Embryonic facial prominence (tissue), 1 donor: ENCODE results near the gene CGB3.

Experiments used
- DNase-seq: peaks from one replicate; pipeline ENCODE4 v3.0.0-alpha.2; 2016; ENCODE audit errors: extremely low spot score

CGB3 gene

GRCh38 chr19:49016067-49016839 is 7.9 kb downstream of the CGB3 start:
- no peak for DNase-seq

GRCh38 chr19:49014870-49015255 is 9.3 kb downstream of the CGB3 start:
- DNase-seq, result no peak

- DNase-seq, result no peak
These were observed 9.8 kb downstream of the CGB3 start for GRCh38 chr19:49014123-49014869.

GRCh38 chr19:49011194-49011593 is 12.9 kb downstream of the CGB3 start:
- DNase-seq, result no peak

- DNase-seq, result no peak
These were observed 13.7 kb downstream of the CGB3 start for GRCh38 chr19:49010453-49010852.

GRCh38 chr19:49009828-49010227 is 14.3 kb downstream of the CGB3 start:
- DNase-seq, result no peak

- no peak for DNase-seq
These were observed 17.2 kb downstream of the CGB3 start for GRCh38 chr19:49006905-49007304.

DNA sequence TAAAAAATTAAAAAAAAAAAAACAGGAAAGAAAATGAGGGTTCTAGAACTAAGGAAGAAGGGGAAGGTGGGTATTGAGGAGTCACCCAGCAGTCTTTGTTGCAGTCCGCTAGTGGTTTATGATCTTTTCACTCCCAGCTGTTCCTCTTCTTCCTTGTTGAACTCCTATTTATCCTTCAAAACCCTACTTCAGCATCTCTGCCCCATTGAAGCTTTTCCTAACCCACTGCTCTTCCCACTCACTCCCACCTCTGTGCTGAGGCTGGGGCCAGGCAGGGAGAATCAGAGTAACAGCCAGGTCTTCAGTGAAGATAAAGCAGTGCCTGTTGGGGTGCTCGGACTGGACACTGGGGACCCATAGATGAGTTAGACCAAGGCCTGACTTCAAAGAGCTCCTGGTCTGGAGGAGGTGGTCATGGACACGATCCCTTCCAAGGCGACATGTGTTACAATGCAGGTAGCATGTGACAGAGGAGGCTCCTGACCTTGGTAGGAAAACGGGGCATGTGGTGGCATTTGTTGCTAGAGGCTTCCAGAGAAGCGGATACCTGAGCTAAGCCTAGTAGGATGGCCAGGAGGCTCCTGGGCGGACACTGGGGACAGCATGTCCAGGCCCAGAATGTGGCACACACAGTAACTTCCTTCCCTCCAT is 19.0 kb downstream of the CGB3 start:
- DNase-seq, result no peak

- DNase-seq, result no peak
These were observed 20.0 kb downstream of the CGB3 start for GRCh38 chr19:49004133-49004532.

GRCh38 chr19:48999481-49000325 is 24.4 kb downstream of the CGB3 start:
- no peak for DNase-seq

- peak; percentile 52 for DNase-seq
These were observed 26.2 kb downstream of the CGB3 start for GRCh38 chr19:48997972-48998371.

GRCh38 chr19:48994035-48994386 is 30.1 kb downstream of the CGB3 start:
- no peak for DNase-seq

GRCh38 chr19:48993175-48994034 is 30.7 kb downstream of the CGB3 start, which contains the start of the genes GYS1 and RUVBL2:
TSS of gene GYS1 (minus strand) at chr19:48993309. CDS start at chr19:48993112, 197 bp downstream.
TSS of gene RUVBL2 (plus strand) at chr19:48993887. CDS start at chr19:48993912, 25 bp downstream.
- DNase-seq, result peak; percentile 97

GRCh38 chr19:48992581-48993174 is 31.5 kb downstream of the CGB3 start:
- no peak for DNase-seq

DNA sequence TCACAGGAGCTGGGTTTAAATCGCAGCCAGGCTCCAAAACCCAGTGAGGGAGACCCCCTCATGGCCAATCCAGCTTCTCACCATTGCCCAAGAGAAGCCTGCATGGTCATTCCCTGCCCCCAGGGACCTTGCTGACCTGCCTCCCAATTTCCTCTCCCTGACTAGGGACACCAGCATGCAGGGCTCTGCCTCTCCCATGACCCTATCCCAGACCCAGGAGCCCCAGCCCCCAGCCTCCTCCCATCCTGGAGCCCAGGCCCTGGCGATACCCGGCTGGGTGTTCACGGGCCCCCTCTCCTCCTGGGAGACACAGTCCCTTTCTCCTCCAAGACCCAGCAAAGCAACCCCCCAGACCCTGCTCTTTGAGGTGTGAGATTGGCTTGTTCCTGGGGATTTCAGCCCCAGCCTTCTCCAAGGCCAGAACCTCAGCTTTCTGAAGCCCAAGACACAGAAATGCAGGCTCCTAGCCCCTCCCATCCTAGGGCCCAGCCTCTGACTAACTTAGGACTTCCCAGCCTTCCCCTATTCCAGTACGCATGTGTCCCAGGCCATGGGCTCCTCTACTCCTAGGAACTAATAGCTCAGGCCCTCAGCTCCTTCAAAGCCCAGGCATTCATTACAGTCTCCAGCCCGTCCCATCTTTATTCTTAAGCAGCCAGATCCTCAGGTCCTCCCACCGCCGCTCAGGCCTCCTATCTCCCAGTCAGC is 32.1 kb downstream of the CGB3 start:
- DNase-seq, result no peak

DNA sequence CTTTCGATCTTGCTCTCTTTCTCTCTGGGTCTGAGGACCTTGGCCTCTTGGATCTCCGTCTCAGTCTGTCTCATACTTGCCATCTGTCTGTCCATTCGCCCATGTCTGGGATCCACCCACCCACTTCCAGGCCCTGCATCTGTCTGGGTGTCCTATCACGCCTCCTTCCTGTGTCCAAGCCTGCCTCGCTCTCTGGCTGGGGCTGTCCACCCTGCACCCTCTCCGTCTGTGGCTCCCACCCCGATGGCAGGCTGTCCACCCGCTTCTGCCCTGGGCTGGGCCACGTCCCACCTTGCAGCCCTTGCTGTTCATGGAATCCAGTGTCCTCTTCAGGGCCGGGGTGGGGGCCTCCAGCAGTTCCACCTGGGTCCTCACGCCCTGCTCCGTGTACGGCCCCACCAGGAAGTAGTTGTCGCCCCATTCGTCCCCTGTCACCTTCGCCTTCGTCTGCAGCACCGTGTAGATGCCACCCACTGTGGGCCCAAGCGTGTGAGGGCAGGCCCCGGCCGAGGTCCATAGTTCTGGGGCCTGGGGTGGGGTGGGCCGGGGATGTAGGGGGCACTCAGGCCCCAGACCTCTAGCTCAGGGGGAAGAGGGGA is 33.0 kb downstream of the CGB3 start:
- DNase-seq, result no peak

DNA sequence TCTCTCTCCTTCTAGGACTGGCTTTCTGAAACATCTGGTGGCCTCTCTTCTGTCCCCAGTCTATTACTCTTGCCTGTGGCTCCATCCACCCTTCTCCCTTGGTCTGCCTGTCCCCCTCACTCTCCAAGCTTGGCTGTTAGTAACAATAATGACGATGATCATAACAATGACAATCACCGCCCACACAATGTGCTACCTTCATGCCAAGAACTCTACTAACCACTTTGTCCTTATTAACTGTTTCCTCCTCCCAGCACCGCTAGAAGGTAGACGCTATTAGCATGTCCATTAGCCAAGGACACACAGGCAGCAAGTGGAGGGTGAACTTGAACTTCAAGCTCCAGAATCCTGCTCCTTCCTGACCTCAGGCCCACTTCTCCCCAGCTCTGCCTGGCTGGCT is 33.7 kb downstream of the CGB3 start:
- DNase-seq, result no peak

- no peak for DNase-seq
These were observed 34.3 kb downstream of the CGB3 start for GRCh38 chr19:48989701-48990291.

DNA sequence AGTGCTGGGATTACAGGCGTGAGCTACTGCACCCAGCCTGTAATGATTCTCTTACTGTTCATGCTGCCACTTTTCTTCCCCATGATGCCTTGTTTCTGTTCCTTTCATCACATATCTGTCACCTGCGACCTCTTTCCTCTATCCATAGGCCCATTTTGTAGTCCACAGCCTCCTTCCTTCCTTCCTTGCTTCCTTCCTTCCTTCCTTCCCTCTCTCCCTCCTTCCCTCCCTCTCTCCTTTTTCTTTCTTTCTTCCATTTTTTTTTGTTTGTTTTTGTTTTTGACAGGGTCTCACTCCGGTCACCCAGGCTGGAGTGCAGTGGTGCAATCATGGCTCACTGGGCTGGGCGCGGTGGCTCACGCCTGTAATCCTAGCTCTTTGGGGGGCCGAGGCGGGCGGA is 35.3 kb downstream of the CGB3 start:
- no peak for DNase-seq
